Stimulated activated CD8-positive, alpha-beta memory T cell treated with anti-CD3 and anti-CD28 coated beads, Interleukin-4, amount 100 ng/mL, for 24 hours (primary cell): ENCODE results near the gene ZNF654.
A peak's percentile ranks its signal among the peaks of the same experiment; 100 is the strongest.
"Not testable (repeated sequence)": the region's sequence is repeated elsewhere in the genome, so short reads cannot be mapped to it uniquely, and the experiment has no call there.

Experiments used
- DNase-seq: peaks from one replicate; pipeline ENCODE4 v3.0.0-alpha.2; 2020; ENCODE audit warnings: low read depth

ZNF654 gene

DNA sequence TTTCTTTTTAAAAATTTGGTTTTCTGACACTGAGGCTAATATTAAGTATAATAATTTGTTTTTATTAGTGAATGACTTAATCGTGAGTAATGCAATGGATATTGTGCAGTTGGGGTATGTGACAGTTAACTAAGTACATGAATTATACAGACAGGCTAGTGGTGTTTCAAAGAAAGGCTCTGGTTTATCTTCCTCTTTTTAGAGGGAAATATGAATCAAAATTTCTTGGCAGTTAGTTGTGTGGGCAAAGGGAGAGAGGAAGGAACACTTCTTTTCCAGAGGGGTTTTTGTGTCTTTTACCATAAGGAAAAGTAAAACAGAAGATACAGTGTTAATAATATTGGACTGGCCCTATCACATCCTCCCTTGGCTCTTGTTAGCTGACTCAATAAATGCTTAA is 2.7 kb downstream of the ZNF654 start:
- DNase-seq = no peak

GRCh38 chr3:88075072-88075471 is 16.0 kb downstream of the ZNF654 start:
- no peak for DNase-seq

GRCh38 chr3:88075497-88075896 is 16.4 kb downstream of the ZNF654 start:
- no peak for DNase-seq

DNA sequence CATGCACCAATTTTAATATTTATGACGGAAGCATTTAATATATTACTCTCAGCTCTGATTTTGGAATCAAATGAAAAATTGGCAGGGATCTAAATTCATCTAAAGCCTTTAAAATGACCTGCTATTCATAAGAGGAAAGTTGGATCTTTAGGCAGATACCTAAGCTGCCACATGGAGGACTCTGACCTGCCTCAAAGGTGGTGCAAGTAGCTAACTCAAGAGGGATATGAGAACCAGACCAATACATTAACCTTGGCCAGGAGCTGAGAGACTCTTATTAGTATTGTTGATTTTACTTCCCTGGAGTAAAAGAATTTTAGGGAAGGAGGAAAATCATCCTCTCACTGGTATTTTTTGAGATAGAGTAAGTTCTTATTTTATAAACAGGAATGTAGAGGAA is 17.7 kb downstream of the ZNF654 start:
- DNase-seq = no peak

DNA sequence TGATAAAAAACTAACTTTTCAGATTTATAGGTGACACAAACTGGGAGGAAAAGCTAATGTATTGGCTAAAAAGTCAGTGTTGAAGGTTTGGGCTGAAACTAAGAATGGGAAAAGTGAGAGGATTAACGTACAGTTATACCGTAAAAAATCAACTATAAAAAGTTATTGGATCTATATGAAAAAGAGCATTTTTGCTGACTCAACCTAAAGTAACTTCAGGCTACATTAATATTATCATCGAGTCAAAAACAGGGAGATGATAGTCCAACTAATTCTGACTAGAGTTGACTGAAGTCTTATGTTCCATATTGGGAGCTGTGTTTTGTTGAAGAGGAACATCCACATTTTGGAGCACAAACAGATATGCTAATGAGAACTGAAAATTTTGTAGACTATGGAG is 19.9 kb downstream of the ZNF654 start:
- no peak for DNase-seq

- DNase-seq = no peak
These were observed 23.8 kb downstream of the ZNF654 start for GRCh38 chr3:88082854-88083253.

DNA sequence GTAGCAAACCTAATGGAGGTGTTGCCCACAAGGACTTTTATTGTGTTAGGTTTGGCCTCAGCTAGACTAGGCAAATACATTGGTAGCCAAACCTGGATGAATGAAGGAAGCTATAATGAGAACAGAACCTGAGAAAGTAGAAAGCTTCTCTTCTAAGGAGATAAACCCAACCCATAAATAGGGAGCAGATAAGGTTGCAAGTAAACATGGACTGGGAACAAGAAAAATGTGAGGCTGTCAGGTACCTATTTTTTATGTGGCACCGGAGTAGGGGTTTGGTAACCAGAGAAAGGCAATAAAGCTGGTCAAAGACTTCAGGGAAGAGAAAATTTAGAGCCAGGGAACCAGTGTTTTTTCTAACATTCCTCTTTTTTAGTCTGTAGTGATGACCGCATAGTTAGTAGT is 25.0 kb downstream of the ZNF654 start:
- DNase-seq = no peak

DNA sequence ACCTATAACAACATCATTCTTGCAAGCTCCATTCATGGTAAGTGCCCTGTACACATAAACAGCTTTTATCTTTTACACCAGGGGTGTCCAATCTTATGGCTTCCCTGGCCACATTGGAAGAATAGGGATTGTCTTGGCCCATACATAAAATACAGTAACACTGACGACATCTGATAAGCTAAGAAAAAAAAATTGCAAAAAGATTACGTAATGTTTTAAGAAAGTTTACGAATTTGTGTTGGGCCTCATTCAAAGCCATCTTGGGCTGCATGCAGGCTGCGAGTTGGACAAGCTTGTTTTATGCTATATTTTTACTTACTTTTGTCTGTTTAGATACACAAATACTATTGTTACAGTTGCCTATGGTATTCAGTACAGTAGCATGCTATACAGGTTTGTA is 31.6 kb downstream of the ZNF654 start:
- DNase-seq = no peak

DNA sequence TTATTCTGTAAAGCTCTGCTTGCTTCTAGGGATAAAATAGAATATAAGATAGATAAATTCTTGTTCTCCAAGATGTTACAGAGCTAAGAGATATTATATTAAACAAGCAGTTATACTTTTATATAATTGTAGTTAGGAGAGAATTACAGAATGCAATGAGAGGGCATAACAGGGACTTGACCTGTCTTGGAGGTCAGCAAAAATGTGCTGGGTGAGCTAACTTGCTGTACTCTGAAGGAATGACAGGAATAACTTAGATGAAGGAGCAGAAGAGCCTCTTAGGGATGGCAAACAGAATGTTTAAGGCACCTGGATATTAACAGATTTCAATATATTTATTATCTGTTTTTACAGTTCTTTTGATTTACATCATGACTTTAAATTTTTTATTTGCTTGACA is 33.2 kb downstream of the ZNF654 start:
- DNase-seq = no peak

DNA sequence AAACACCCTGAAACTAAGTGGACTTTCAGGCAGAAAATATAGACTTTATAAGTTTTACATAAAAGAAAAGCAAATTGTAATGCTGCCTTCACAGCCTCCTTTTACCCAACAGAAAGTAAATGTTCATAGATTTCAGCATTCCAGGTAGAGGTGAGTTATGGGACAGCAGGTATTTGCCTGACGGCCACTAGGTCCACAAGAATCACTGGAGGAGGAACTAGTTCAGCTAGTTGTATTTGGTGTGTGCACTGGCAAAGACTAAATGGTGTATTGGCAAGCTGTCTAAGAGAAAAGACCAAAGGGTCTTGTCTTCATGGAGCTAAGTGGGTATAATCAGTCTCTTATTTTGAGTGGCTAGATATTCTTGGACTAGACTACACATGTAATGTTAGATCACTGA is 34.2 kb downstream of the ZNF654 start:
- no peak for DNase-seq

GRCh38 chr3:88101142-88101541 is 42.1 kb downstream of the ZNF654 start:
- DNase-seq = no peak

- no peak for DNase-seq
These were observed 46.3 kb downstream of the ZNF654 start for GRCh38 chr3:88105325-88105724.

DNA sequence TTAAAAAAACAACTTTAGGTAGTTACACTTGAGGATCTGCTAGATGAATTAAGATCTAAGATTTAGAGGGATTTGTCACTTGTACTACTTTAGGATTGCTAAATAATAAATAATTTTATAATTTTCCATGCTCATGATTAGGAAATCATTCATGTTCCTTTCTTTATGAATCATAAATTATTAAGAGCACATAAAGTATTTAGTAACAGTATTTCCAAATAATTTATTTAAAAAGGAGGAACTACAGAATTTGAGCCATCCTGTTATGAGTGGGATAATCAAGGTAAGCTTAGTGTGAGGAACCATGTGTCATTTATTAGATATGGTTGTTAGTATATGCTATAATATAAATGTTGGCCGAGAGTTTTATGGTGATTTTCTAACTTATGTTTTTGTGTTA is 53.2 kb downstream of the ZNF654 start:
- DNase-seq = no peak

DNA sequence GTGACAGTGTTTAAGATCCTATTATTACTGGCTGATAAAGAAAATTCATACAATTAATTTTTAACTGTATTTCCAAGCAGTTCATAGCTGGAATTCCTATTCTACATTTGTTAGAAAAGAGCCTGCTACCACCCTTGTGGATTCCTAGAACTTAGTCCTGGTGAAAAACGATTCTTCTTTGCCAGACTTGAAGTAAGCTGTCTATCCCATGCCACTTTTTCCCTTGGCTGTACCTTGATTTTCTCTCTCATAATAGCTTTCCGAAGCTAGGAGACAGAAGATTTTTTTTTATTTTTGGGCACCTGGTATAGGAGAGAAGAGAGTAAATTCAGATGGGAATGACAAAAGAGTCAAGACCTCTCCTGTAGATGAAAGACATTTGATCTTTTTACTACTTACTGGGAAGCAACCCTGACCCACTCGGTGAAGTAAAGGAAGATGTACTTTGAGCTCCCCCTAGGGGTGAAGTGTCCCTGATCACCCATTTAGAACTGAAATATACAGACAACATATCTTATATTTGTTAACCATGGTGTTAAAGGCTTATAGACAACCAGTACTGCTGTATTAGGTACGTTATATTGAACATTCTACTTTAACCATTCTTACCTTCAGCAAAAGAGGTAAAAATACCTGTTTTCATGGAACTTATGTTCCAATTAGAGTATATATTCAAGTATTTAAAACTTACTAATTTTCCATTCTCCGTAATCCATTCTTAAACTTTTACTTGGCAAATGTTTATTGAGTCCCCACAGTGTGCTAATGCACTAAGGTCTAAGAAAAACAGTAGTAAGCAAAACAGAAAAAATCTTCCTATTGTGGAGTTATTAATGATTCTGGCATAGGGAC is 54.5 kb downstream of the ZNF654 start:
- peak; percentile 17 for DNase-seq

DNA sequence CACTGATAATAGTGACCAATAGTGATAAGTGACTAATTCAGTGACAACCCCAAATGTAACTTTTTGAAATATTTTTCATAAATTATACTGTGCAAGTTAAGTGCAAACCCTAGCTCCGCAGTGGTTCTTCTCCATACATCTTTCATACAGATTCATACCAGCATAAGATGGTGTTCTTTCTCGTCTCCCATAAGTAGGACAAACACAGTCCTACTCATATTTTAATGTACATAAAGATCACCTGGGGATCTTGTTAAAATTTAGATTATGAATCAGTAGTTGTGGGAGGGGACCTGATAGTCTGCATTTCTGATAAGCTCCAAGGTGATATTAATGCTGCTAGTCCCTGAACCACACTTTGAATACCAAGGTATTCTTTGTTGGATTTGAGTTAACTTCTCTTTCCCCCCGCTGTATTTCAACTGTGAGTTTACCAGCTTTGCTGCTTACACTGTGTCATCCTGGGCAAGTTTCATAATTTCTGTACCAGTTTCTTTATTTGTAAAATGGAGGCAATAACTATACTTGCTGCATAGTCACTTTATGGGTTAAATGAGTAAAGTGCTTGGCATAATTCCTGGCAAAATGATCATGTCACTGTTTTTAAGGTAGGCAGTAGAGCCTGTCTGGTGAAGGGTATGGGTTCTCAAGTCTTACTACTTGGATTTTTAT is 56.0 kb downstream of the ZNF654 start:
- no peak for DNase-seq

DNA sequence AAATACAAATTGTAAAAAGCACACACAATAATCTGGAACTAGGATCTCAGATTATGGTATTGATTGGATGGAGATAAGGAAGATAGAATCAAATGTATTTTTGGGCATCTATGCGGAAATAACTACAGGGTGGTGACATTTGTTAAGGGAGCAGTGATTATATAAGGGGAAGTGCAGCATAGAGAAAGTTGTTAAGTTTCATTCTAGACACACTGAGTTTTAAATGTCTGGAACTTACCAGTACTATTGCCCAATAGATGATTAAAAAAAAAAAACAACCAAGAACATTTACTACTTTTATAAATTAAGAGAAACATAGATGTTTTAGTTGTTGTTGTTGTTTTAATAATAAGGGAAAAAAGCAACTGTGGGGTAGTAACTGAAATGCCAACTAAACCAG is 58.6 kb downstream of the ZNF654 start:
- no peak for DNase-seq

DNA sequence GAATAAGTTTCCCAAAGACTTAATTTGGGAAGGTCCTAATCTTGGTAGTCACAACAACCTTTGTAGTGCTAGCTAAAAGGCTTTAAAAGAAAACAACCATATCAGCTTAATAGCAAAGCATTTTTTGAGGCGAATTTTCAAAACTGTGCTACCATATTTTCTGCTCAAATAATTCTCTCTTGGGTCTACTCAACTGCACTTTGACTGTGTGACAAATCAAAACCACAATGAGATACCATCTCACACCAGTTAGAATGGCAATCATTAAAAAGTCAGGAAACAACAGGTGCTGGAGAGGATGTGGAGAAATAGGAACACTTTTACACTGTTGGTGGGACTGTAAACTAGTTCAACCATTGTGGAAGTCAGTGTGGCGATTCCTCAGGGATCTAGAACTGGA is 59.5 kb downstream of the ZNF654 start:
- DNase-seq = not testable (repeated sequence)

DNA sequence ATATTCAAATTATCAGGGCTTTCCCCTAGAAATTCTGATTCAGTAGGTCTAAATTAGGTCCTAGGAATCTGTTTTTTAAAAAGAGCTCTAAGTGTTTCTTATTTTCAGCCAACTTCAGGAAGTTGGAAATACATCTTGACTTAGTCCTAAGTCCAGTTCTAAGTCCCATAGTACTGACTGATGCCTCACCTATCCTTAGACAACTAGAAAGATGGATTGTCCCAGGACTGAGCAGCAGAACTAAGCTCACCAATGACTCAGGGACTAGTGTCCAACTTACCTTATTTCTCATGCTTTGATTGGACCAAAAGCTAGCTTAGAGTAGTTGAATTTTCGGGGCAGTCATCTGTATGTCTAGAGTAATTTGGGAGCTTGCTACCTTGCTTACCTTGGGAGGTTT is 64.5 kb downstream of the ZNF654 start:
- no peak for DNase-seq

DNA sequence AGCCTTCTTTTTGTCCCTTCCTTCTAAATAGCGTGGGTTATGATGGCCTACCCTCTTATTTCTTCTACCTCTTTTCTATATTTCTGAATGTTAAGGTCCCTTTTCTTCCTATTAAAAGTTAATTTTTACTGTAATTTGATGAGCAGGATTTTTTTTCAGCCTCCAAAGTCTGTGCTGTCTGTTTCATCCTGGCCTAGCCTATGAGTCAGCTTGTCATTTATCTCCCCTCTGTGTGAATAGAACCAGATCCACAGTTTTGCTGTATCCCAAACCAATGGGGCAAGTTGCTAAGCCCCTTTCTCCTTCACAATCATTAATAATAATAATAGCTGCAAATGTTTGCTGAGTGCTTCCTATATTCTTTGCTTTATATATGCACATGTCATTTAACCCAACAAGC is 72.6 kb downstream of the ZNF654 start:
- no peak for DNase-seq

DNA sequence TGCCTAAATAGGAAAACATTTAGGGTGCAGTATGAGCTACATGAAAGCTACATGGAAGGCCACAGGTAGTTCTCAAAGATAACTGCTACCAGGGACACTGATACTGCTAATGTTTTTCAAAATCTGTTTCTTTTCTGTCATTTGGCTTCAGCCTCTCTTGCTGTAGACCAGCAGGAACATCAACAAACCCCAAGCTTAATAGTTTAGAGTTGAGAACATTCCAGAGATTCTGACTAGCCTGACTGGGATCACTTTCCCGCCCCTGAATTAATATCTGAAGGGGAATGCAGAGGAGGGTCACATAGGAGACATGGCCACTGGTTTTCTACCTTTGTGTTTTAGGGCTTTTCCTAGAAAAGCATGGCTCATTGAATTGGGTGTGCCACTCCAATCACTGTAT is 73.8 kb downstream of the ZNF654 start:
- DNase-seq = no peak

DNA sequence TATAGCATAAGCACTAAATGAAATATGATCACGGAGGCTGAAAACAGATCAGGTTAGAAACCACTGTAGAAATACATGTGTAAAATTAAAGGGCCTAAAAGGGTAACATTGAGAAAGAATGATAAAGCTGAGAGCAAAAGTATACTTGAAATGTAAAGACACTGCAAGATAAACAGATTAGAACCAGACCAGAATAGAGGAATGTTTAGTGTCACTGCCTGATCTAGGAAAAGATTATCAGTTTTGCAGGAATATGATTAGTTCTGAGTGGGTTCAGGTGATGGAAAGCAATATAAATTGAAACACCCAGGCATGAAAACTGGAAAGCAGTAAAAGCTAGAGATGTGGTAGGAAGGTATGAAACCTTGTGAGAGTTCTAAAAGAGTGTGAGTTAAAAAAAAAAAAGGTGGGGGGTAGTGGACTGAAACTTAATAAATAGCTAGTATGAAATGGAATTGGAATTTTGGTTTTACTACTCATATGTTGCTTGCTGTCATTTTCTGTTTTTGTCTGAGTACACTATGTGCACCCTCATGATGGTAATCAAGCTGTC is 74.7 kb downstream of the ZNF654 start:
- DNase-seq = no peak

GRCh38 chr3:88137836-88138235 is 78.8 kb downstream of the ZNF654 start:
- DNase-seq = no peak

GRCh38 chr3:88141458-88142083 is 82.5 kb downstream of the ZNF654 start:
- no peak for DNase-seq
